Endothelial cell of umbilical vein (primary cell): ENCODE results near the gene STX16. TPM values are rescaled to one million over a fixed set of nuclear protein-coding genes. Genes with fewer than 3 reads are reported as not detected.

ENCODE experiments used
- BruUV-seq: library from RNA; stranded (reverse); fragments of 400-500 nt; replicated peaks from 2 replicates; lab custom pipeline; 2021; lab: Mats Ljungman, UMichigan
- CTCF ChIA-PET: fragments of 300-600, 350-600 bp; sonication (Branson Sonifier 250); formaldehyde crosslinking; loops from one replicate; lab custom pipeline; 2021; ENCODE audit warnings: antibody characterized with exemption, inconsistent platforms; lab: Charles Lee
- POLR2A ChIA-PET: fragments of 300-600, 350-600 bp; sonication (Branson Sonifier 250); formaldehyde crosslinking; loops from one replicate; lab custom pipeline; 2021; ENCODE audit warnings: antibody characterized with exemption, inconsistent platforms; lab: Charles Lee
- DNase-seq: peaks from one replicate; pipeline ENCODE4 v3.0.0-alpha.2; 2011; ENCODE audit warnings: low read depth, low spot score
- FAIRE-seq: peaks from 2 replicates; lab custom pipeline; 2011; peaks lifted over from hg19 to GRCh38; lab: Jason Lieb, UNC
- H2AFZ ChIP-seq: 2 replicates; pipeline ENCODE4 v1.6.0; 2012; ENCODE audit warnings: low read depth, low read length, control low read depth, inconsistent platforms
- H3K27ac ChIP-seq: 2 replicates; pipeline ENCODE4 v1.5.1; 2011; ENCODE audit warnings: low read depth, mild to moderate bottlenecking, control low read depth, low read length, moderate library complexity; ENCODE audit not compliant: insufficient read depth
- H3K27me3 ChIP-seq, 2 experiments: 2 replicates each; pipeline versions ENCODE4 v1.6.0 to v1.6.1; 2011; ENCODE audit warnings: low read length in 2 of 2, mixed read lengths in 1 of 2; ENCODE audit not compliant: control insufficient read depth in 2 of 2, insufficient read depth in 2 of 2
- H3K36me3 ChIP-seq, 2 experiments: 2 replicates in 1 of 2; 3 replicates in 1 of 2; pipeline ENCODE4 v1.5.1; 2011; ENCODE audit warnings: low read length in 2 of 2, mild to moderate bottlenecking in 1 of 2, moderate library complexity in 1 of 2; ENCODE audit not compliant: control insufficient read depth in 2 of 2, insufficient read depth in 2 of 2; ENCODE audit errors: extremely low read depth in 1 of 2
- H3K4me1 ChIP-seq: 3 replicates; pipeline ENCODE4 v1.5.1; 2011; ENCODE audit warnings: mild to moderate bottlenecking, low read length; ENCODE audit not compliant: control insufficient read depth, insufficient read depth; ENCODE audit errors: extremely low read depth
- H3K4me2 ChIP-seq: 2 replicates; pipeline ENCODE4 v1.6.1; 2011; ENCODE audit warnings: low read length, control low read depth, mixed read lengths; ENCODE audit not compliant: insufficient read depth
- H3K4me3 ChIP-seq, 3 experiments: fragments of 200-600 bp in 1 of 3; sonication (generic), shearing (Covaris generic) in 1 of 3; replicated peaks in 1 of 3; 2 replicates each; pipeline ENCODE4 v1.5.1; 2011 to 2016; ENCODE audit warnings: control low read depth in 3 of 3, low read length in 3 of 3, mild to moderate bottlenecking in 2 of 3, inconsistent platforms in 1 of 3, low read depth in 1 of 3, moderate library complexity in 1 of 3; ENCODE audit not compliant: insufficient read depth in 1 of 3
- H3K79me2 ChIP-seq: 2 replicates; pipeline ENCODE4 v1.6.0; 2012; ENCODE audit warnings: low read length, inconsistent platforms; ENCODE audit not compliant: control insufficient read depth, insufficient read depth
- H3K9ac ChIP-seq: replicated peaks from 2 replicates; pipeline ENCODE3; 2011; ENCODE audit warnings: low read length, control low read depth; ENCODE audit not compliant: insufficient read depth; ENCODE audit errors: extremely low read depth
- H3K9me1 ChIP-seq: replicated peaks from 3 replicates; pipeline ENCODE4 v1.6.0; 2011; ENCODE audit warnings: mild to moderate bottlenecking, low read length; ENCODE audit not compliant: control insufficient read depth, insufficient read depth; ENCODE audit errors: extremely low read depth
- H3K9me3 ChIP-seq: replicated peaks from 2 replicates; pipeline ENCODE4 v1.5.1; 2012; ENCODE audit warnings: low read length, inconsistent platforms; ENCODE audit not compliant: control insufficient read depth, insufficient read depth
- H4K20me1 ChIP-seq: replicated peaks from 2 replicates; pipeline ENCODE3; 2011; ENCODE audit warnings: mild to moderate bottlenecking, low read length; ENCODE audit not compliant: control insufficient read depth, insufficient read depth; ENCODE audit errors: extremely low read depth
- EZH2 ChIP-seq: IDR thresholded peaks from 2 replicates; pipeline ENCODE4 v1.6.1; 2012; ENCODE audit warnings: borderline replicate concordance, low read depth, mild to moderate bottlenecking, moderate library complexity, low read length, inconsistent platforms; ENCODE audit not compliant: severe bottlenecking
- FOS ChIP-seq: IDR thresholded peaks from 2 replicates; pipeline ENCODE4 v1.6.1; 2011; ENCODE audit warnings: mild to moderate bottlenecking, low read length, moderate library complexity, borderline replicate concordance; ENCODE audit not compliant: insufficient read depth
- GATA2 ChIP-seq: IDR thresholded peaks from 2 replicates; pipeline ENCODE4 v1.7.0; 2011; ENCODE audit warnings: low read depth, mild to moderate bottlenecking, moderate library complexity, mixed read lengths, low read length; ENCODE audit not compliant: insufficient read length, insufficient read depth
- JUN ChIP-seq: IDR thresholded peaks from 2 replicates; pipeline ENCODE4 v1.6.1; 2011; ENCODE audit warnings: borderline replicate concordance, low read depth; ENCODE audit not compliant: insufficient read length, insufficient read depth
- POLR2AphosphoS5 ChIP-seq: IDR thresholded peaks from 2 replicates; pipeline ENCODE4 v1.6.1; 2012; ENCODE audit warnings: low read depth, mild to moderate bottlenecking, control low read depth, low read length, moderate library complexity; ENCODE audit not compliant: insufficient read depth
- dilution Hi-C: fragments of 300-500 bp; cut with MboI; formaldehyde crosslinking; loops from one replicate; pipeline ENCODE4 v1.15.0; 2019; ENCODE audit warnings: low sequenced_read_pairs; ENCODE audit not compliant: extremely low pct_ligation_motif_present
- intact Hi-C: fragments of 100-400 bp; cut with micrococcal nuclease; formaldehyde crosslinking; loops from one replicate; pipeline ENCODE4 v1.10.0; 2022
- polyA plus RNA-seq, 4 experiments: library from polyadenylated mRNA; depleted of rRNA in 3 of 4; stranded (reverse) in 3 of 4; unstranded in 1 of 4; fragments of >200 nt; gene quantifications; 2 replicates each; pipeline versions ENCODE4 v1.2.1 to v1.2.3, GENCODE V29; 2011 to 2012; ENCODE audit warnings: missing spikeins in 1 of 4
- total RNA-seq: library from RNA; stranded (reverse); gene quantifications from 2 replicates; pipeline ENCODE4 v1.2.3, GENCODE V29; 2021

Gene STX16
- total and polyA plus RNA-seq, 2 donors (not counting 3 experiments of a cell fraction or from before 2014, with no cell fraction given): 43.1 to 63.5 TPM

GRCh38 chr20:58622671-58623578 is 28.2 kb upstream of the STX16 start:
- Histone ChIP-seq H3K79me2 (no peaks in the 10 kb centered on the region), H4K20me1 (no peaks in the 10 kb centered on the region), H3K36me3 (no peaks in the 10 kb centered on the region), H3K9ac (no peak overlapping the region), H3K4me3 (no peak overlapping the region), H3K4me1 (peaks cover 27% of the 10 kb centered on the region), H3K4me2 (no peak overlapping the region), H3K9me3 (no peaks in the 10 kb centered on the region), H2AFZ (no peak overlapping the region), H3K9me1 (no peaks in the 10 kb centered on the region), H3K27ac (no peak overlapping the region), H3K27me3 (peaks cover 0 to 1% of the 10 kb centered on the region in 2 experiments)
- no peak for DNase-seq
- BruUV-seq: no TSS peak
- TF ChIP-seq GATA2 (no peak), JUN (no peak), FOS (no peak), EZH2 (no peak), POLR2AphosphoS5 (no peak)
- intact Hi-C loops (no loop called here), dilution Hi-C loops (loop anchor here (25.0 kb wide), 1 partner anchor 214 kb away; no protein-coding TSS in a partner anchor)
- ChIA-PET CTCF (interaction anchor here (0.9 to 2.1 kb wide), 7 partner anchors 11 to 68 kb away, joined by 3 to 8 read pairs (median 6); partner anchors contain the start of gene STX16), POLR2A (no interaction called here)
- FAIRE-seq: no peak
